Sigmoid colon (tissue), 7 donors: Measurements from ENCODE around the gene CASP10. TPM values are rescaled to one million over a fixed set of nuclear protein-coding genes. Genes with fewer than 3 reads are reported as not detected.

ENCODE experiments used
- DNase-seq: peaks from one replicate; pipeline ENCODE4 v3.0.0-alpha.2; 2019
- H3K27ac ChIP-seq, 4 donors: fragments of 200-600 bp; sonication (generic); one replicate each; pipeline ENCODE4 v1.5.1; 2016 to 2019; ENCODE audit warnings: mild to moderate bottlenecking in 1 of 4
- H3K27me3 ChIP-seq, 3 donors: fragments of 200-600 bp; sonication (generic); one replicate each; pipeline ENCODE4 v1.5.1; 2019; ENCODE audit warnings: mild to moderate bottlenecking in 1 of 3
- H3K36me3 ChIP-seq, 4 donors: fragments of 200-600 bp; sonication (generic); one replicate each; pipeline ENCODE4 v1.5.1; 2016 to 2019
- H3K4me1 ChIP-seq, 4 donors: fragments of 200-600 bp; sonication (generic); one replicate each; pipeline ENCODE4 v1.5.1; 2017 to 2019
- H3K4me3 ChIP-seq, 4 donors: fragments of 200-600 bp; sonication (generic); one replicate each; pipeline ENCODE4 v1.5.1; 2017 to 2019; ENCODE audit warnings: mild to moderate bottlenecking in 2 of 4, moderate library complexity in 1 of 4
- H3K9me3 ChIP-seq, 4 donors: fragments of 200-600 bp in 3 of 4; sonication (generic) in 3 of 4; one replicate each; pipeline versions ENCODE4 v1.5.1 to v1.6.1; 2013 to 2019
- CTCF ChIP-seq, 4 experiments: fragments of 450-650 bp in 3 of 4; fragments of 200-600 bp in 1 of 4; IDR thresholded peaks; one replicate each; pipeline ENCODE4 v1.5.1; 2016 to 2019; ENCODE audit warnings: antibody characterized with exemption in 4 of 4, mild to moderate bottlenecking in 3 of 4, moderate library complexity in 2 of 4
- EP300 ChIP-seq, 4 donors: sonication (generic); formaldehyde crosslinking; IDR thresholded peaks; one replicate each; pipeline ENCODE4 v1.6.1; 2017; ENCODE audit warnings: antibody characterized with exemption in 4 of 4
- POLR2A ChIP-seq, 2 donors: fragments of 450-650 bp; IDR thresholded peaks; one replicate each; pipeline ENCODE4 v1.6.1; 2016; ENCODE audit warnings: antibody characterized with exemption in 2 of 2, mild to moderate bottlenecking in 2 of 2, moderate library complexity in 2 of 2
- POLR2AphosphoS5 ChIP-seq, 4 donors: sonication (generic); formaldehyde crosslinking; IDR thresholded peaks; one replicate each; pipeline ENCODE4 v1.6.1; 2017; ENCODE audit warnings: antibody characterized with exemption in 4 of 4
- WGBS, 2 donors: extraction: QIAGEN DNeasy Blood & Tissue Kit; methylation state at CpG; one replicate each; pipeline ENCODE4 v1.1.7; 2013; 5-methylcytosine and 5-hydroxymethylcytosine counted together
- intact Hi-C: fragments of 100-400 bp; cut with DNase I; formaldehyde crosslinking; loops from one replicate; pipeline ENCODE4 v1.15.1; 2023
- polyA plus RNA-seq, 3 donors: library from polyadenylated mRNA; stranded (reverse); fragments of 200-250 nt; gene quantifications; one replicate each; pipeline ENCODE4 v1.2.3, GENCODE V29; 2013
- total RNA-seq, 4 donors: library from RNA; depleted of rRNA; stranded (reverse); fragments of >200 nt; gene quantifications; one replicate each; pipeline ENCODE4 v1.1.0, GENCODE V29; 2016
- donor health status: healthy with polysubstance abuse.
- donor health status: Bipolar disorder and iron deficiency.
- donor health status: healthy.

The CASP10 gene
- total and polyA plus RNA-seq, 7 donors: 3.9 to 26.9 (median 11.4) TPM

- no peaks in the 10 kb centered on the region for H3K36me3 ChIP-seq
- WGBS, 2 donors: 84 to 87% methylated on average over 8 of the region's 8 CpGs
- H3K4me1 ChIP-seq: peaks cover 0 to 21% (median 12%) of the 10 kb centered on the region in 4 donors
These were observed 18.4 kb downstream of the CASP10 start for GRCh38 chr2:201201371-201201770.

GRCh38 chr2:201203916-201204654 lies 21.1 kb downstream of the CASP10 start:
- intact Hi-C loops: no loop called here
- peak; percentile 77 for DNase-seq
- no peaks in the 10 kb centered on the region for H3K9me3 ChIP-seq
- TF ChIP-seq POLR2AphosphoS5 (IDR thresholded peaks at IDR 0.05) (peak in 3 of 4 donors; percentile 12 to 30 (median 29)), EP300 (IDR thresholded peaks at IDR 0.05) (no peak)
- peaks cover 0 to 21% (median 12%) of the 10 kb centered on the region in 4 donors for H3K4me1 ChIP-seq
- H3K27me3 ChIP-seq: no peaks in the 10 kb centered on the region
- no peak overlapping the region for H3K4me3 ChIP-seq
- H3K27ac ChIP-seq: peak overlapping the region in 2 of 4 donors; percentile 38 to 39
- WGBS, 2 donors: 81 to 92% methylated on average over 6 of the region's 6 CpGs
- no peaks in the 10 kb centered on the region for H3K36me3 ChIP-seq

More at GRCh38 chr2:201201371-201201770, 18.4 kb downstream of the CASP10 start:
- H3K4me3 ChIP-seq: no peak overlapping the region
- DNase-seq: no peak
- no peaks in the 10 kb centered on the region for H3K9me3 ChIP-seq
- no peak overlapping the region for H3K27ac ChIP-seq
- TF ChIP-seq CTCF (IDR thresholded peaks at IDR 0.05): no peak
- no peaks in the 10 kb centered on the region for H3K27me3 ChIP-seq
- intact Hi-C loops: no loop called here

DNA sequence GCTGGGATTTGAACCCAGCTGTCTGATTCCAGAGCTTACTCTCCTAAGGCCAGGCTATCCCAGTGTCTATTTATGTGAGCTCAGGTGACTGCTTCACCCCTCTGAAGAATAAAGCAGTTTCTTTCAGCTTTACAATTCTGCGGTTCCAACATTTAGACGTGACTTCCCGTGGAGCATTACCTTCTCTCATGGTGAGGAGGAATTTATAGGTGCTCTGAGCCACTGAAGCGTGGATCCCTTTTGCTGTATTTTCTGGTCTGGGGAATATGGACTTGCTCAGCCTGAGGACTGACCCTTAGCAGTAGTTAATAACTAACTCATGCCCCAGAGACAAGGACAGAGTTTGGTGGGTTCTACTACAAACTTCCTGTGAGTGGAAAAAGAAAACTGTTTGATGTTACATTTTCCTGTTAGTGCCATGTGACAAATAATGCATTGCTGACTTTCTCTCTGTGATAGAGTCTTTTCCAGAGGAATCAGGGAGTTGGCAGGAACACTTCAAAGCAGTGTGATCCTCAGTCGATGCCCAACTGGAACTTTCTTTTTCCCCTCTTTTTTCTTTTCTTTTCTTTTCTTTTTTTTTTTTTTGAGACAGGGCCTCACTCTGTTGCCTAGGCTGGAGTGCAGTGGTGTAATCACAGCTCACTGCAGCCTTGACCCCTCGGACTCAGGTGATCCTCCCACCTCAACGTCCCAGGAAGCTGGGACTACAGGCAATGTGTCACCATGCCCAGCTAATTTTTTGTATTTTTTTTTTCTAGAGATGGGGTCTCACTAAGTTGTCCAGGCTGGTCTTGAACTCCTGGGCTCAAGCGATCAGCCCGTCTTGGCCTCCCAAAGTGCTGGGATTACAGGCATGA lies 21.9 kb downstream of the CASP10 start:
- no peak for DNase-seq
- peak overlapping the region in 2 of 4 donors; percentile 38 to 39 for H3K27ac ChIP-seq
- TF ChIP-seq POLR2A (IDR thresholded peaks at IDR 0.05) (no peak), CTCF (IDR thresholded peaks at IDR 0.05) (no peak), POLR2AphosphoS5 (IDR thresholded peaks at IDR 0.05) (no peak), EP300 (IDR thresholded peaks at IDR 0.05) (no peak)
- intact Hi-C loops: no loop called here
- H3K4me3 ChIP-seq: no peak overlapping the region
- H3K9me3 ChIP-seq: no peaks in the 10 kb centered on the region
- peaks cover 0 to 21% (median 12%) of the 10 kb centered on the region in 4 donors for H3K4me1 ChIP-seq
- H3K36me3 ChIP-seq: no peaks in the 10 kb centered on the region
- 89 to 94% methylated on average over 9 of the region's 9 CpGs for WGBS, 2 donors
- no peaks in the 10 kb centered on the region for H3K27me3 ChIP-seq

DNA sequence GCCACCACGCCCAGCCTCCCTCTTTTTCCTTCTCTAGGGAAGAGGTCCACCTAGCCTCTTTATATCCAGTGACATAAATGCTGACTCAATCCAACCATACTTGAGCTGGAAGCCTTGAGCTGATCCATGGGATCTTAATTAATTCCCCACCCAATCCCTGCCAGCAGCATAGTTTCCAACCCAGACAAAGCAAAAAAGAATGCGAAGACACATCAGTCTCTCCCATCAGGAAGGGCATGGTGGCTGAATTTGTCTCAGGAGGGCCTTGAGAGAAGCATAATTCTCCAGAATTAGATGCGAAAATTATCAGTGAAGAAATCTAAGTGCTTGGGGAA lies 22.5 kb downstream of the CASP10 start:
- no peaks in the 10 kb centered on the region for H3K36me3 ChIP-seq
- peaks cover 0 to 21% (median 12%) of the 10 kb centered on the region in 4 donors for H3K4me1 ChIP-seq
- no peaks in the 10 kb centered on the region for H3K27me3 ChIP-seq
- H3K27ac ChIP-seq: no peak overlapping the region
- 93 to 95% methylated on average over 3 of the region's 3 CpGs for WGBS, 2 donors
- DNase-seq: no peak
- H3K4me3 ChIP-seq: no peak overlapping the region
- intact Hi-C loops: no loop called here
- TF ChIP-seq POLR2A (IDR thresholded peaks at IDR 0.05) (no peak), POLR2AphosphoS5 (IDR thresholded peaks at IDR 0.05) (no peak), EP300 (IDR thresholded peaks at IDR 0.05) (no peak), CTCF (IDR thresholded peaks at IDR 0.05) (no peak)
- H3K9me3 ChIP-seq: no peaks in the 10 kb centered on the region

DNA sequence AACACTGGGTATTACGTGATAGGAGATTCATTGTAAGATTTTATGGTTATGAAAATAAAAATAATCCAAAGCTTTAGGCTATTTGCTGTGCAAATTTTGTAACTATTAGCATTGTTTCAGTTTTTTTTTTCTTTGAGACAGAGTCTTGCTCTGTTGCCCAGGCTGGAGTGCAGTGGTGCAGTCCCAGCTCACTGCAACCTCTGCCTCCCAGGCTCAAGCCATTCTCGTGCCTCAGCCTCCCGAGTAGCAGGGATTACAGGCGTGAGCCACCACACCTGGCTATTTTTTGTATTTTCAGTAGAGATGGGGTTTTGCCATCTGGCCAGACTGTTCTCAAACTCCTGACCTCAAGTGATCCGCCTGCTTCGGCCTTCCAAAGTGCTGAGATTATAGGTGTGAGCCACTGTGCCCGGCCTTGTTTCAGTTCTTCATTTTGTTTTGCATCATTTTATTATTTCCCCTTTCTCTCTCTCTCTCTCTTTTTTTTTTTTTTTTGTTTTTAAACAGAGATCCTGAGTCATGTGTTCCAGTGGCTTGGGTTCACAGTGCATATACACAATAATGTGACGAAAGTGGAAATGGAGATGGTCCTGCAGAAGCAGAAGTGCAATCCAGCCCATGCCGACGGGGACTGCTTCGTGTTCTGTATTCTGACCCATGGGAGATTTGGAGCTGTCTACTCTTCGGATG lies 25.8 kb downstream of the CASP10 start:
- no peaks in the 10 kb centered on the region for H3K36me3 ChIP-seq
- H3K27ac ChIP-seq: peak overlapping the region in 1 of 4 donors; percentile 3
- TF ChIP-seq EP300 (IDR thresholded peaks at IDR 0.05) (no peak), POLR2A (IDR thresholded peaks at IDR 0.05) (no peak)
- no peaks in the 10 kb centered on the region for H3K9me3 ChIP-seq
- no peaks in the 10 kb centered on the region for H3K27me3 ChIP-seq
- intact Hi-C loops: no loop called here
- 70 to 92% methylated on average over 12 of the region's 12 CpGs for WGBS, 2 donors
- no peak for DNase-seq
- H3K4me3 ChIP-seq: no peak overlapping the region
- H3K4me1 ChIP-seq: peaks cover 0 to 13% (median 8%) of the 10 kb centered on the region in 4 donors
